Endothelial cell of umbilical vein (primary cell): Measurements from ENCODE around the gene DRP2. TPM values are rescaled to one million over a fixed set of nuclear protein-coding genes. Genes with fewer than 3 reads are reported as not detected.

Experiments used
- BruUV-seq: library from RNA; stranded (reverse); fragments of 400-500 nt; replicated peaks from 2 replicates; lab custom pipeline; 2021; lab: Mats Ljungman, UMichigan
- CTCF ChIA-PET: fragments of 300-600, 350-600 bp; sonication (Branson Sonifier 250); formaldehyde crosslinking; loops from one replicate; lab custom pipeline; 2021; ENCODE audit warnings: antibody characterized with exemption, inconsistent platforms; lab: Charles Lee
- POLR2A ChIA-PET: fragments of 300-600, 350-600 bp; sonication (Branson Sonifier 250); formaldehyde crosslinking; loops from one replicate; lab custom pipeline; 2021; ENCODE audit warnings: antibody characterized with exemption, inconsistent platforms; lab: Charles Lee
- DNase-seq: peaks from one replicate; pipeline ENCODE4 v3.0.0-alpha.2; 2011; ENCODE audit warnings: low read depth, low spot score
- FAIRE-seq: peaks from 2 replicates; lab custom pipeline; 2011; peaks lifted over from hg19 to GRCh38; lab: Jason Lieb, UNC
- H2AFZ ChIP-seq: 2 replicates; pipeline ENCODE4 v1.6.0; 2012; ENCODE audit warnings: low read depth, low read length, control low read depth, inconsistent platforms
- H3K27ac ChIP-seq: 2 replicates; pipeline ENCODE4 v1.5.1; 2011; ENCODE audit warnings: low read depth, mild to moderate bottlenecking, control low read depth, low read length, moderate library complexity; ENCODE audit not compliant: insufficient read depth
- H3K27me3 ChIP-seq, 2 experiments: 2 replicates each; pipeline versions ENCODE4 v1.6.0 to v1.6.1; 2011; ENCODE audit warnings: low read length in 2 of 2, mixed read lengths in 1 of 2; ENCODE audit not compliant: control insufficient read depth in 2 of 2, insufficient read depth in 2 of 2
- H3K36me3 ChIP-seq, 2 experiments: 2 replicates in 1 of 2; 3 replicates in 1 of 2; pipeline ENCODE4 v1.5.1; 2011; ENCODE audit warnings: low read length in 2 of 2, mild to moderate bottlenecking in 1 of 2, moderate library complexity in 1 of 2; ENCODE audit not compliant: control insufficient read depth in 2 of 2, insufficient read depth in 2 of 2; ENCODE audit errors: extremely low read depth in 1 of 2
- H3K4me1 ChIP-seq: 3 replicates; pipeline ENCODE4 v1.5.1; 2011; ENCODE audit warnings: mild to moderate bottlenecking, low read length; ENCODE audit not compliant: control insufficient read depth, insufficient read depth; ENCODE audit errors: extremely low read depth
- H3K4me2 ChIP-seq: 2 replicates; pipeline ENCODE4 v1.6.1; 2011; ENCODE audit warnings: low read length, control low read depth, mixed read lengths; ENCODE audit not compliant: insufficient read depth
- H3K4me3 ChIP-seq, 3 experiments: fragments of 200-600 bp in 1 of 3; sonication (generic), shearing (Covaris generic) in 1 of 3; replicated peaks in 1 of 3; 2 replicates each; pipeline ENCODE4 v1.5.1; 2011 to 2016; ENCODE audit warnings: control low read depth in 3 of 3, low read length in 3 of 3, mild to moderate bottlenecking in 2 of 3, inconsistent platforms in 1 of 3, low read depth in 1 of 3, moderate library complexity in 1 of 3; ENCODE audit not compliant: insufficient read depth in 1 of 3
- H3K79me2 ChIP-seq: 2 replicates; pipeline ENCODE4 v1.6.0; 2012; ENCODE audit warnings: low read length, inconsistent platforms; ENCODE audit not compliant: control insufficient read depth, insufficient read depth
- H3K9ac ChIP-seq: replicated peaks from 2 replicates; pipeline ENCODE3; 2011; ENCODE audit warnings: low read length, control low read depth; ENCODE audit not compliant: insufficient read depth; ENCODE audit errors: extremely low read depth
- H3K9me1 ChIP-seq: replicated peaks from 3 replicates; pipeline ENCODE4 v1.6.0; 2011; ENCODE audit warnings: mild to moderate bottlenecking, low read length; ENCODE audit not compliant: control insufficient read depth, insufficient read depth; ENCODE audit errors: extremely low read depth
- H3K9me3 ChIP-seq: replicated peaks from 2 replicates; pipeline ENCODE4 v1.5.1; 2012; ENCODE audit warnings: low read length, inconsistent platforms; ENCODE audit not compliant: control insufficient read depth, insufficient read depth
- H4K20me1 ChIP-seq: replicated peaks from 2 replicates; pipeline ENCODE3; 2011; ENCODE audit warnings: mild to moderate bottlenecking, low read length; ENCODE audit not compliant: control insufficient read depth, insufficient read depth; ENCODE audit errors: extremely low read depth
- EZH2 ChIP-seq: IDR thresholded peaks from 2 replicates; pipeline ENCODE4 v1.6.1; 2012; ENCODE audit warnings: borderline replicate concordance, low read depth, mild to moderate bottlenecking, moderate library complexity, low read length, inconsistent platforms; ENCODE audit not compliant: severe bottlenecking
- FOS ChIP-seq: IDR thresholded peaks from 2 replicates; pipeline ENCODE4 v1.6.1; 2011; ENCODE audit warnings: mild to moderate bottlenecking, low read length, moderate library complexity, borderline replicate concordance; ENCODE audit not compliant: insufficient read depth
- GATA2 ChIP-seq: IDR thresholded peaks from 2 replicates; pipeline ENCODE4 v1.7.0; 2011; ENCODE audit warnings: low read depth, mild to moderate bottlenecking, moderate library complexity, mixed read lengths, low read length; ENCODE audit not compliant: insufficient read length, insufficient read depth
- JUN ChIP-seq: IDR thresholded peaks from 2 replicates; pipeline ENCODE4 v1.6.1; 2011; ENCODE audit warnings: borderline replicate concordance, low read depth; ENCODE audit not compliant: insufficient read length, insufficient read depth
- MYC ChIP-seq: IDR thresholded peaks from one replicate; pipeline ENCODE4 v1.6.1; 2011; ENCODE audit warnings: mild to moderate bottlenecking, low read depth, low read length
- POLR2A ChIP-seq: IDR thresholded peaks from 2 replicates; pipeline ENCODE4 v1.6.1; 2012; ENCODE audit warnings: low read depth, mild to moderate bottlenecking, control low read depth, low read length
- POLR2AphosphoS5 ChIP-seq: IDR thresholded peaks from 2 replicates; pipeline ENCODE4 v1.6.1; 2012; ENCODE audit warnings: low read depth, mild to moderate bottlenecking, control low read depth, low read length, moderate library complexity; ENCODE audit not compliant: insufficient read depth
- dilution Hi-C: fragments of 300-500 bp; cut with MboI; formaldehyde crosslinking; loops from one replicate; pipeline ENCODE4 v1.15.0; 2019; ENCODE audit warnings: low sequenced_read_pairs; ENCODE audit not compliant: extremely low pct_ligation_motif_present
- intact Hi-C: fragments of 100-400 bp; cut with micrococcal nuclease; formaldehyde crosslinking; loops from one replicate; pipeline ENCODE4 v1.10.0; 2022
- polyA plus RNA-seq, 4 experiments: library from polyadenylated mRNA; depleted of rRNA in 3 of 4; stranded (reverse) in 3 of 4; unstranded in 1 of 4; fragments of >200 nt; gene quantifications; 2 replicates each; pipeline versions ENCODE4 v1.2.1 to v1.2.3, GENCODE V29; 2011 to 2012; ENCODE audit warnings: missing spikeins in 1 of 4
- total RNA-seq: library from RNA; stranded (reverse); gene quantifications from 2 replicates; pipeline ENCODE4 v1.2.3, GENCODE V29; 2021
- TF ChIP-seq, protein P1 (sequence below), 2 donors: IDR thresholded peaks; 1 replicate in 1 of 2; 2 replicates in 1 of 2; pipeline ENCODE4 v1.5.1; 2011; ENCODE audit warnings: low read length in 2 of 2, mild to moderate bottlenecking in 2 of 2, moderate library complexity in 2 of 2, control low read depth in 1 of 2, inconsistent platforms in 1 of 2, low read depth in 1 of 2; ENCODE audit not compliant: insufficient read depth in 1 of 2; ENCODE audit errors: extremely low read depth in 1 of 2
- TF ChIP-seq, protein P2 (sequence below): IDR thresholded peaks from 2 replicates; pipeline ENCODE4 v1.6.1; 2011; ENCODE audit not compliant: insufficient read depth, insufficient read length

Gene DRP2
- total and polyA plus RNA-seq, 2 donors (not counting 3 experiments of a cell fraction or from before 2014, with no cell fraction given), result 0.17 to 0.31 TPM

DNA sequence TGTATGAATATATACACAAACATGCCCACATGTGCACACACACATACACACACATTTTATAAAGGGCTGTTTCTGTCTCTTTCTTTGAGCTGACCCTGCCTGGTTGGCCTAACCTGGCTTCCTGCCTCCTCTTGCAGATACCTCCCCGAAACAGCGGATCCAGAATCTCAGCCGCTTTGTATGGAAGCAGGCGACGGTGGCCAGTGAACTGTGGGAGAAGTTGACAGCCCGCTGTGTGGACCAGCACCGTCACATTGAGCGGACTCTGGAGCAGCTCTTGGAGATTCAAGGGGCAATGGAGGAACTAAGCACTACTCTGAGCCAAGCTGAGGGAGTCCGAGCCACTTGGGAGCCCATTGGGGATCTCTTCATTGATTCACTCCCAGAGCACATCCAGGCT lies 21.9 kb downstream of the DRP2 start:
- TF ChIP-seq EZH2 (no peak), POLR2A (no peak), MYC (no peak), POLR2AphosphoS5 (no peak), FOS (no peak), GATA2 (no peak), JUN (no peak)
- TF ChIP-seq, protein P1, sequence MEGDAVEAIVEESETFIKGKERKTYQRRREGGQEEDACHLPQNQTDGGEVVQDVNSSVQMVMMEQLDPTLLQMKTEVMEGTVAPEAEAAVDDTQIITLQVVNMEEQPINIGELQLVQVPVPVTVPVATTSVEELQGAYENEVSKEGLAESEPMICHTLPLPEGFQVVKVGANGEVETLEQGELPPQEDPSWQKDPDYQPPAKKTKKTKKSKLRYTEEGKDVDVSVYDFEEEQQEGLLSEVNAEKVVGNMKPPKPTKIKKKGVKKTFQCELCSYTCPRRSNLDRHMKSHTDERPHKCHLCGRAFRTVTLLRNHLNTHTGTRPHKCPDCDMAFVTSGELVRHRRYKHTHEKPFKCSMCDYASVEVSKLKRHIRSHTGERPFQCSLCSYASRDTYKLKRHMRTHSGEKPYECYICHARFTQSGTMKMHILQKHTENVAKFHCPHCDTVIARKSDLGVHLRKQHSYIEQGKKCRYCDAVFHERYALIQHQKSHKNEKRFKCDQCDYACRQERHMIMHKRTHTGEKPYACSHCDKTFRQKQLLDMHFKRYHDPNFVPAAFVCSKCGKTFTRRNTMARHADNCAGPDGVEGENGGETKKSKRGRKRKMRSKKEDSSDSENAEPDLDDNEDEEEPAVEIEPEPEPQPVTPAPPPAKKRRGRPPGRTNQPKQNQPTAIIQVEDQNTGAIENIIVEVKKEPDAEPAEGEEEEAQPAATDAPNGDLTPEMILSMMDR (IDR thresholded peaks at IDR 0.05; ENCODE audit: extremely low read depth in 1 of 2, insufficient read depth in 1 of 2, low read depth in 1 of 2, low read length in 2 of 2), result no peak
- TF ChIP-seq, protein P2, sequence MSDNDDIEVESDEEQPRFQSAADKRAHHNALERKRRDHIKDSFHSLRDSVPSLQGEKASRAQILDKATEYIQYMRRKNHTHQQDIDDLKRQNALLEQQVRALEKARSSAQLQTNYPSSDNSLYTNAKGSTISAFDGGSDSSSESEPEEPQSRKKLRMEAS, result no peak

More for the DNA sequence above, 21.9 kb downstream of the DRP2 start:
- intact Hi-C loops, result no loop called here
- DNase-seq (no peak), FAIRE-seq (no peak)
- BruUV-seq, result no TSS peak
- ChIA-PET CTCF (no interaction called here), POLR2A (no interaction called here)
- no peaks in the 10 kb centered on the region for H3K4me1 ChIP-seq
- no peaks in the 10 kb centered on the region for H3K27me3 ChIP-seq
- dilution Hi-C loops, result no loop called here
- no peak overlapping the region for H3K27ac ChIP-seq
- H3K9me3 ChIP-seq, result no peaks in the 10 kb centered on the region
- no peak overlapping the region for H3K4me2 ChIP-seq
- no peaks in the 10 kb centered on the region for H3K79me2 ChIP-seq
- no peak overlapping the region for H3K9ac ChIP-seq
- no peaks in the 10 kb centered on the region for H3K36me3 ChIP-seq
- H3K4me3 ChIP-seq, result no peak overlapping the region
- no peak overlapping the region for H2AFZ ChIP-seq
- H3K9me1 ChIP-seq, result no peaks in the 10 kb centered on the region
- no peaks in the 10 kb centered on the region for H4K20me1 ChIP-seq
